IMR-90 (cell line): Measurements from ENCODE around the gene C3. TPM values are rescaled to one million over a fixed set of nuclear protein-coding genes. Genes with fewer than 3 reads are reported as not detected.

ENCODE experiments used
- ATAC-seq: fragments of 200-7000 bp; cut with Tn5 transposase; 2 replicates; pipeline ENCODE4 v1.9.1; 2020; ENCODE audit warnings: low read depth, mild to moderate bottlenecking, moderate library complexity
- BruUV-seq: library from RNA; stranded (reverse); fragments of 400-500 nt; replicated peaks from 2 replicates; lab custom pipeline; 2021; lab: Mats Ljungman, UMichigan
- CTCF ChIA-PET: fragments of 300-600 bp; formaldehyde crosslinking; extraction: SDS; loops from one replicate; lab custom pipeline; 2021; ENCODE audit warnings: antibody characterized with exemption; lab: Yijun Ruan, JAX
- POLR2A ChIA-PET: fragments of 300-600 bp; sonication (Branson Sonifier 250); formaldehyde crosslinking; loops from one replicate; lab custom pipeline; 2022; ENCODE audit warnings: antibody characterized with exemption; ENCODE audit not compliant: unreplicated experiment; lab: Charles Lee
- DNase-seq: peaks from one replicate; pipeline ENCODE4 v3.0.0; 2013
- H2AFZ ChIP-seq: replicated peaks from 2 replicates; pipeline ENCODE3; 2013; ENCODE audit warnings: low read length, mild to moderate bottlenecking; ENCODE audit not compliant: poor library complexity
- H2AK5ac ChIP-seq: 2 replicates; pipeline ENCODE4 v1.6.1; 2013; ENCODE audit warnings: low read depth, low read length, inconsistent platforms
- H2AK9ac ChIP-seq: replicated peaks from 2 replicates; pipeline ENCODE3; 2013; ENCODE audit warnings: mild to moderate bottlenecking, low read depth, low read length, moderate library complexity; ENCODE audit not compliant: poor library complexity
- H2BK120ac ChIP-seq: 2 replicates; pipeline ENCODE4 v1.6.1; 2013; ENCODE audit warnings: low read depth, low read length, inconsistent platforms
- H2BK15ac ChIP-seq: 3 replicates; pipeline ENCODE4 v1.6.1; 2013; ENCODE audit warnings: low read depth, low read length, inconsistent platforms
- H2BK20ac ChIP-seq: 2 replicates; pipeline ENCODE4 v1.6.1; 2013; ENCODE audit warnings: low read depth, mild to moderate bottlenecking, inconsistent platforms, low read length, moderate library complexity
- H2BK5ac ChIP-seq: 2 replicates; pipeline ENCODE4 v1.6.1; 2013; ENCODE audit warnings: mild to moderate bottlenecking, low read depth, low read length, inconsistent platforms; ENCODE audit not compliant: poor library complexity, severe bottlenecking
- H3K14ac ChIP-seq: replicated peaks from 2 replicates; pipeline ENCODE4 v1.6.1; 2013; ENCODE audit warnings: low read depth, low read length, inconsistent platforms
- H3K18ac ChIP-seq: 2 replicates; pipeline ENCODE4 v1.6.1; 2013; ENCODE audit warnings: low read depth, low read length, control low read depth
- H3K23ac ChIP-seq: 2 replicates; pipeline ENCODE4 v1.6.1; 2013; ENCODE audit warnings: low read depth, low read length, inconsistent platforms
- H3K27ac ChIP-seq: 2 replicates; pipeline ENCODE4 v1.5.1; 2013; ENCODE audit warnings: mild to moderate bottlenecking, control low read depth, low read length; ENCODE audit not compliant: insufficient read depth
- H3K27me3 ChIP-seq: 2 replicates; pipeline ENCODE4 v1.6.1; 2013; ENCODE audit warnings: low read length; ENCODE audit not compliant: control insufficient read depth, insufficient read depth
- H3K36me3 ChIP-seq: 2 replicates; pipeline ENCODE4 v1.6.1; 2013; ENCODE audit warnings: low read length, mixed read lengths; ENCODE audit not compliant: control insufficient read depth, insufficient read depth
- H3K4ac ChIP-seq: 2 replicates; pipeline ENCODE4 v1.6.1; 2013; ENCODE audit warnings: low read depth, low read length, inconsistent platforms
- H3K4me1 ChIP-seq: 2 replicates; pipeline ENCODE4 v1.6.1; 2013; ENCODE audit warnings: low read length, mixed read lengths; ENCODE audit not compliant: control insufficient read depth, insufficient read depth
- H3K4me2 ChIP-seq: 2 replicates; pipeline ENCODE4 v1.6.1; 2013; ENCODE audit warnings: low read depth, mild to moderate bottlenecking, control low read depth, low read length, moderate library complexity
- H3K4me3 ChIP-seq: 2 replicates; pipeline ENCODE4 v1.5.1; 2013; ENCODE audit warnings: low read depth, mild to moderate bottlenecking, control low read depth, low read length, moderate library complexity; ENCODE audit not compliant: insufficient read depth
- H3K56ac ChIP-seq: 2 replicates; pipeline ENCODE4 v1.6.1; 2013; ENCODE audit warnings: low read length, inconsistent platforms; ENCODE audit not compliant: insufficient read depth; ENCODE audit errors: extremely low read depth
- H3K79me1 ChIP-seq, 2 experiments: 2 replicates each; pipeline ENCODE4 v1.6.1; 2013; ENCODE audit warnings: low read length in 2 of 2, inconsistent platforms in 1 of 2, low read depth in 1 of 2
- H3K9ac ChIP-seq: 2 replicates; pipeline ENCODE4 v1.6.1; 2013; ENCODE audit warnings: low read depth, low read length, control low read depth
- H3K9me1 ChIP-seq: 2 replicates; pipeline ENCODE4 v1.6.1; 2013; ENCODE audit warnings: low read length, inconsistent platforms; ENCODE audit not compliant: insufficient read depth
- H3K9me3 ChIP-seq: 2 replicates; pipeline ENCODE4 v1.6.1; 2013; ENCODE audit warnings: low read length; ENCODE audit not compliant: control insufficient read depth, insufficient read depth
- H4K20me1 ChIP-seq: 2 replicates; pipeline ENCODE4 v1.6.1; 2013; ENCODE audit warnings: low read length, inconsistent platforms; ENCODE audit not compliant: insufficient read depth
- H4K5ac ChIP-seq: 2 replicates; pipeline ENCODE4 v1.6.1; 2013; ENCODE audit warnings: mild to moderate bottlenecking, low read depth, low read length, control low read depth
- H4K8ac ChIP-seq, 2 experiments: 2 replicates each; pipeline ENCODE4 v1.6.1; 2013; ENCODE audit warnings: low read depth in 2 of 2, low read length in 2 of 2, control low read depth in 1 of 2, inconsistent platforms in 1 of 2
- H4K91ac ChIP-seq: 2 replicates; pipeline ENCODE4 v1.6.1; 2013; ENCODE audit warnings: low read depth, low read length, inconsistent platforms; ENCODE audit not compliant: insufficient read depth
- BHLHE40 ChIP-seq: fragments of 150-350 bp; IDR thresholded peaks from 2 replicates; pipeline ENCODE4 v1.6.1; 2016; ENCODE audit warnings: mild to moderate bottlenecking, low read depth, low read length
- CEBPB ChIP-seq: IDR thresholded peaks from 2 replicates; pipeline ENCODE4 v1.6.1; 2012; ENCODE audit warnings: low read depth, low read length, improper control_type of control experiment
- CHD1 ChIP-seq: IDR thresholded peaks from 2 replicates; pipeline ENCODE4 v1.6.1; 2012; ENCODE audit warnings: low read depth, low read length, improper control_type of control experiment
- ELK1 ChIP-seq: fragments of 150-350 bp; IDR thresholded peaks from 2 replicates; pipeline ENCODE4 v1.6.1; 2016; ENCODE audit warnings: low read depth, mild to moderate bottlenecking, low read length, moderate library complexity, borderline replicate concordance
- FOS ChIP-seq: fragments of 150-350 bp; IDR thresholded peaks from 2 replicates; pipeline ENCODE4 v1.6.1; 2016; ENCODE audit warnings: low read depth, low read length
- MAFK ChIP-seq: IDR thresholded peaks from 2 replicates; pipeline ENCODE4 v1.6.1; 2012; ENCODE audit warnings: low read depth, low read length, improper control_type of control experiment
- MAZ ChIP-seq: IDR thresholded peaks from 2 replicates; pipeline ENCODE4 v1.6.1; 2012; ENCODE audit warnings: low read depth, mild to moderate bottlenecking, low read length, improper control_type of control experiment, moderate library complexity, borderline replicate concordance
- MXI1 ChIP-seq: IDR thresholded peaks from 2 replicates; pipeline ENCODE4 v1.6.1; 2012; ENCODE audit warnings: low read depth, mild to moderate bottlenecking, low read length, moderate library complexity, borderline replicate concordance
- NFE2L2 ChIP-seq: fragments of 150-350 bp; IDR thresholded peaks from 2 replicates; pipeline ENCODE4 v1.6.1; 2016; ENCODE audit warnings: low read depth, mild to moderate bottlenecking, low read length
- POLR2A ChIP-seq: IDR thresholded peaks from 2 replicates; pipeline ENCODE4 v1.6.1; 2012; ENCODE audit warnings: mild to moderate bottlenecking, low read depth, low read length
- RAD21 ChIP-seq: IDR thresholded peaks from 2 replicates; pipeline ENCODE4 v1.6.1; 2012; ENCODE audit warnings: low read length, improper control_type of control experiment
- RCOR1 ChIP-seq: IDR thresholded peaks from 2 replicates; pipeline ENCODE4 v1.6.1; 2012; ENCODE audit warnings: mild to moderate bottlenecking, low read length, improper control_type of control experiment; ENCODE audit not compliant: insufficient replicate concordance
- RFX5 ChIP-seq: IDR thresholded peaks from 2 replicates; pipeline ENCODE4 v1.8.0; 2012; ENCODE audit warnings: low read depth, mild to moderate bottlenecking, low read length, moderate library complexity
- SMC3 ChIP-seq: fragments of 150-350 bp; IDR thresholded peaks from 2 replicates; pipeline ENCODE4 v1.6.1; 2016; ENCODE audit warnings: low read depth, mild to moderate bottlenecking, antibody characterized with exemption, low read length, moderate library complexity
- USF2 ChIP-seq: fragments of 150-350 bp; IDR thresholded peaks from 2 replicates; pipeline ENCODE4 v1.6.1; 2017; ENCODE audit warnings: mild to moderate bottlenecking, antibody characterized with exemption, low read length, low read depth
- WGBS, 2 experiments: methylation state at CpG; one replicate each; pipeline versions ENCODE4 v1.1.5 to v1.1.7; 2013; ENCODE audit warnings: missing lambda C conversion rate in 2 of 2; ENCODE audit not compliant: insufficient read length in 1 of 2; ENCODE audit errors: extremely low coverage in 2 of 2; 5-methylcytosine and 5-hydroxymethylcytosine counted together
- dilution Hi-C: fragments of 300-500 bp; cut with HindIII; formaldehyde crosslinking; loops from one replicate; pipeline ENCODE4 v1.14.3; 2018; ENCODE audit warnings: low sequenced_read_pairs; ENCODE audit not compliant: unreplicated experiment
- in situ Hi-C: fragments of 300-500 bp; cut with MboI; formaldehyde crosslinking; loops from 3 replicates; pipeline ENCODE4 v1.14.3; 2019; ENCODE audit warnings: low sequenced_read_pairs, inconsistent platforms, mixed read lengths
- intact Hi-C: fragments of 100-400 bp; cut with micrococcal nuclease; formaldehyde crosslinking; loops from 2 replicates; pipeline ENCODE4 v1.10.0; 2022
- polyA plus RNA-seq, 3 experiments: library from polyadenylated mRNA; depleted of rRNA; stranded (reverse); fragments of >200 nt; gene quantifications; 2 replicates each; pipeline ENCODE4 v1.2.3, GENCODE V29; 2012; ENCODE audit warnings: low replicate concordance in 1 of 3
- total RNA-seq: library from RNA; depleted of rRNA; stranded (reverse); fragments of >200 nt; gene quantifications from 2 replicates; pipeline ENCODE4 v1.2.3, GENCODE V29; 2012
- TF ChIP-seq, protein P1 (sequence below): conservative IDR thresholded peaks from 2 replicates; pipeline ENCODE4 v1.5.1; 2012; ENCODE audit warnings: mild to moderate bottlenecking, low read depth, low read length, improper control_type of control experiment

The C3 gene
- total and polyA plus RNA-seq, 2 of the 4 experiments (the other 2 are of a cell fraction) = 0.36 TPM; not detected in 1

DNA sequence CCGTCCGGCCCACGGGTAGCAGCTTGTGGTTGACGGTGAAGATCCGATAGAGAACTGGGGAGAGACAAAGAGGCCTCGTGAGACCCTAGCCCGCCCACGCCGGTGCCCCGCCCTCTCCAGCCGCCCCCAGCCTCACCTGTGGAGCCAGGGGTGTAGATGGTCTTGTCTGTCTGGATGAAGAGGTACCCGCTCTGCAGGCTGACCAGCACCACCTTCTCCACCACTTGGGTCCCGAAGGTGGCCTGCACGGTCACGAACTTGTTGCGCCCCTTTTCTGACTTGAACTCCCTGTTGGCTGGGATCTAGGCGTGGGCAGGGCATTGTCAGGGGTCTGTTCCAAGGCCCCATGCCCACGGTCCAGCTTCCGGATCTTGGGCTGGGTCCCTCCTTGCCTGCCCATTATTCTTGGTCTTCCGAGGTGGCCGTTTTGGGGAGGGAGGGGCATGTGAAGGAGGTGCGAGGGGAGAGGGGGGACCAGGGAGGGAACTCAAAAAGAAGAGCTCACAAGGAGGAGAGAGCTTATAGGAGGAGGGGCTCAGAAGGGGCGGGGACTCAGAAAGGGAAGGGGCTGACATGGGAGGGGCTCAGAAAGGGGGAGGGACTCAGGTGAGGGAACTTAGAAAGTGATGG is 2.2 kb downstream of the C3 start:
- H2BK120ac ChIP-seq = no peak overlapping the region
- H4K20me1 ChIP-seq = no peaks in the 10 kb centered on the region
- H3K9ac ChIP-seq = no peak overlapping the region
- H3K14ac ChIP-seq = no peak overlapping the region
- in situ Hi-C loops = no loop called here
- H3K79me1 ChIP-seq = no peaks in the 10 kb centered on the region
- no peak overlapping the region for H3K56ac ChIP-seq
- no peak overlapping the region for H3K23ac ChIP-seq
- WGBS, 2 experiments = 67% methylated on average over 2 of the region's 23 CpGs; no CpG with 5 or more reads in 1 of the 2 experiments
- ATAC-seq = no peak
- H2AK5ac ChIP-seq = no peak overlapping the region
- no peak overlapping the region for H3K27ac ChIP-seq
- dilution Hi-C loops = no loop called here
- H3K18ac ChIP-seq = no peak overlapping the region
- no peak for DNase-seq
- H3K4ac ChIP-seq = no peak overlapping the region
- no peak overlapping the region for H4K91ac ChIP-seq
- ChIA-PET CTCF (no interaction called here), POLR2A (no interaction called here)
- H4K8ac ChIP-seq = no peak overlapping the region
- H2BK15ac ChIP-seq = no peak overlapping the region
- no peaks in the 10 kb centered on the region for H3K9me1 ChIP-seq
- H3K4me2 ChIP-seq = no peak overlapping the region
- H3K4me3 ChIP-seq = no peak overlapping the region
- no peak overlapping the region for H4K5ac ChIP-seq
- no peak overlapping the region for H2BK5ac ChIP-seq
- H3K27me3 ChIP-seq = no peaks in the 10 kb centered on the region
- H3K36me3 ChIP-seq = peaks cover 4% of the 10 kb centered on the region; the same call in 1 of the 2 replicates
- H2BK20ac ChIP-seq = no peak overlapping the region
- peaks cover 2% of the 10 kb centered on the region; the same call in 1 of the 2 replicates for H3K4me1 ChIP-seq
- no peak overlapping the region for H2AK9ac ChIP-seq
- intact Hi-C loops = no loop called here
- no TSS peak for BruUV-seq
- TF ChIP-seq RCOR1 (no peak), MXI1 (no peak), RFX5 (no peak), CHD1 (no peak), FOS (no peak), CEBPB (no peak), BHLHE40 (no peak), MAZ (no peak), RAD21 (no peak), MAFK (no peak), NFE2L2 (no peak), SMC3 (no peak), POLR2A (no peak), ELK1 (no peak), USF2 (no peak)
- TF ChIP-seq, protein P1, sequence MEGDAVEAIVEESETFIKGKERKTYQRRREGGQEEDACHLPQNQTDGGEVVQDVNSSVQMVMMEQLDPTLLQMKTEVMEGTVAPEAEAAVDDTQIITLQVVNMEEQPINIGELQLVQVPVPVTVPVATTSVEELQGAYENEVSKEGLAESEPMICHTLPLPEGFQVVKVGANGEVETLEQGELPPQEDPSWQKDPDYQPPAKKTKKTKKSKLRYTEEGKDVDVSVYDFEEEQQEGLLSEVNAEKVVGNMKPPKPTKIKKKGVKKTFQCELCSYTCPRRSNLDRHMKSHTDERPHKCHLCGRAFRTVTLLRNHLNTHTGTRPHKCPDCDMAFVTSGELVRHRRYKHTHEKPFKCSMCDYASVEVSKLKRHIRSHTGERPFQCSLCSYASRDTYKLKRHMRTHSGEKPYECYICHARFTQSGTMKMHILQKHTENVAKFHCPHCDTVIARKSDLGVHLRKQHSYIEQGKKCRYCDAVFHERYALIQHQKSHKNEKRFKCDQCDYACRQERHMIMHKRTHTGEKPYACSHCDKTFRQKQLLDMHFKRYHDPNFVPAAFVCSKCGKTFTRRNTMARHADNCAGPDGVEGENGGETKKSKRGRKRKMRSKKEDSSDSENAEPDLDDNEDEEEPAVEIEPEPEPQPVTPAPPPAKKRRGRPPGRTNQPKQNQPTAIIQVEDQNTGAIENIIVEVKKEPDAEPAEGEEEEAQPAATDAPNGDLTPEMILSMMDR = no peak
- no peaks in the 10 kb centered on the region for H3K9me3 ChIP-seq
- no peak overlapping the region for H2AFZ ChIP-seq
